ENCODE data around the gene LAD1. TPM values are rescaled to one million over a fixed set of nuclear protein-coding genes. Genes with fewer than 3 reads are reported as not detected.

The LAD1 gene
- total RNA-seq, 1 donor from 2014 or later, result 68.6 TPM

- DNase-seq (ENCODE audit: low read depth), result peak; percentile 36
Measured at GRCh38 chr1:201391651-201392511, 7.2 kb downstream of the LAD1 start.

- no peak for DNase-seq (ENCODE audit: low read depth)
Measured at GRCh38 chr1:201391225-201391624, 7.9 kb downstream of the LAD1 start.

- no peak for DNase-seq (ENCODE audit: low read depth)
Measured at GRCh38 chr1:201389051-201389450, 10.1 kb downstream of the LAD1 start.

GRCh38 chr1:201386208-201386607 is 12.9 kb downstream of the LAD1 start:
- DNase-seq (ENCODE audit: low read depth), result no peak

GRCh38 chr1:201385299-201385891 is 13.7 kb downstream of the LAD1 start:
- DNase-seq (ENCODE audit: low read depth), result peak; percentile 67

GRCh38 chr1:201384406-201384782 is 14.7 kb downstream of the LAD1 start:
- no peak for DNase-seq (ENCODE audit: low read depth)

- peak; percentile 67 for DNase-seq (ENCODE audit: low read depth)
Measured at GRCh38 chr1:201383647-201384405, 15.3 kb downstream of the LAD1 start.

GRCh38 chr1:201381130-201381529 is 18.0 kb downstream of the LAD1 start:
- no peak for DNase-seq (ENCODE audit: low read depth)

GRCh38 chr1:201379733-201380242 is 19.3 kb downstream of the LAD1 start:
- DNase-seq (ENCODE audit: low read depth), result no peak

- DNase-seq (ENCODE audit: low read depth), result no peak
Measured at GRCh38 chr1:201378804-201379203, 20.3 kb downstream of the LAD1 start.

GRCh38 chr1:201377611-201378092 is 21.5 kb downstream of the LAD1 start, which contains the start of gene TNNT2:
Gene TNNT2, minus strand, starts transcription at chr1:201377680. Its CDS starts 4,426 bp downstream, at chr1:201373254.
- no peak for DNase-seq (ENCODE audit: low read depth)

- DNase-seq (ENCODE audit: low read depth), result peak; percentile 53
Measured at GRCh38 chr1:201376464-201377374, 22.4 kb downstream of the LAD1 start.

- no peak for DNase-seq (ENCODE audit: low read depth)
Measured at GRCh38 chr1:201376107-201376463, 23.0 kb downstream of the LAD1 start.

- DNase-seq (ENCODE audit: low read depth), result no peak
Measured at GRCh38 chr1:201375169-201375568, 24.0 kb downstream of the LAD1 start.

GRCh38 chr1:201374364-201374763 is 24.8 kb downstream of the LAD1 start:
- DNase-seq (ENCODE audit: low read depth), result no peak

GRCh38 chr1:201371792-201372191 is 27.3 kb downstream of the LAD1 start:
- no peak for DNase-seq (ENCODE audit: low read depth)

- no peak for DNase-seq (ENCODE audit: low read depth)
Measured at GRCh38 chr1:201371276-201371675, 27.8 kb downstream of the LAD1 start.

GRCh38 chr1:201370500-201370899 is 28.6 kb downstream of the LAD1 start:
- DNase-seq (ENCODE audit: low read depth), result no peak

- DNase-seq (ENCODE audit: low read depth), result no peak
Measured at GRCh38 chr1:201369209-201369608, 29.9 kb downstream of the LAD1 start.

- no peak for DNase-seq (ENCODE audit: low read depth)
Measured at GRCh38 chr1:201366696-201367095, 32.4 kb downstream of the LAD1 start.

- DNase-seq (ENCODE audit: low read depth), result no peak
Measured at GRCh38 chr1:201365251-201365650, 33.9 kb downstream of the LAD1 start.

Measured in renal cortical epithelial cell (primary cell).